Mucosa of descending colon (tissue), 3 donors: ENCODE measurements around the gene SH2D2A. TPM values are rescaled to one million over a fixed set of nuclear protein-coding genes. Genes with fewer than 3 reads are reported as not detected.

Experiments
- ATAC-seq: fragments of 200-7000 bp; cut with Tn5 transposase; one replicate; pipeline ENCODE4 v1.9.1; 2020; ENCODE audit warnings: mild to moderate bottlenecking, moderate library complexity
- DNase-seq, 3 donors: peaks; one replicate each; pipeline ENCODE4 v3.0.0-alpha.2; 2020
- H3K36me3 ChIP-seq: fragments of 200-600 bp; one replicate; pipeline ENCODE4 v1.8.0; 2021; ENCODE audit warnings: low read depth, mild to moderate bottlenecking
- H3K4me1 ChIP-seq: fragments of 200-600 bp; one replicate; pipeline ENCODE4 v1.8.0; 2021; ENCODE audit warnings: low read depth, mild to moderate bottlenecking
- H3K4me3 ChIP-seq: fragments of 200-600 bp; one replicate; pipeline ENCODE4 v1.8.0; 2021; ENCODE audit warnings: mild to moderate bottlenecking
- H3K9me3 ChIP-seq: fragments of 200-600 bp; one replicate; pipeline ENCODE4 v1.8.0; 2021; ENCODE audit warnings: mild to moderate bottlenecking
- CTCF ChIP-seq: fragments of 200-600 bp; IDR thresholded peaks from one replicate; pipeline ENCODE4 v1.8.0; 2022; ENCODE audit warnings: antibody characterized with exemption, mild to moderate bottlenecking
- intact Hi-C, 2 donors: fragments of 100-400 bp; cut with DNase I in 1 of 2; cut with micrococcal nuclease in 1 of 2; formaldehyde crosslinking; loops; one replicate each; pipeline versions ENCODE4 v1.11.0 to v1.11.1; 2022; cut with DNase I, micrococcal nuclease
- total RNA-seq, 3 donors: library from RNA; stranded (reverse); fragmentation: NEBNext Ultra II Directional in 2 of 3; extraction: Animal tissue kit (Norgen Biotek cat#: 25700) in 2 of 3; gene quantifications; one replicate each; pipeline versions ENCODE4 v1.2.1 to v1.2.4, GENCODE V29; 2021 to 2023
- donor health status: DM: no; HTN: no; CAD: no; lungs with moderate emphysema.
- donor health status: DM: no; HTN: no; CAD: no.
- donor health status: DM: no; HTN: yes; CAD: no.

The SH2D2A gene
- total RNA-seq, 3 donors from 2014 or later = 2.9 to 3.3 (median 3.1) TPM

- no peak overlapping the region for H3K4me3 ChIP-seq
- no peak for ATAC-seq
- no peaks in the 10 kb centered on the region for H3K36me3 ChIP-seq
- intact Hi-C loops = no loop called here
- no peaks in the 10 kb centered on the region for H3K4me1 ChIP-seq
- DNase-seq = no peak
- no peak for TF ChIP-seq CTCF
- no peaks in the 10 kb centered on the region for H3K9me3 ChIP-seq
Measured at GRCh38 chr1:156844102-156844501, 27.5 kb upstream of the SH2D2A start.

GRCh38 chr1:156842618-156843300 lies 26.1 kb upstream of the SH2D2A start:
- no peaks in the 10 kb centered on the region for H3K9me3 ChIP-seq
- H3K36me3 ChIP-seq = no peaks in the 10 kb centered on the region
- intact Hi-C loops = no loop called here
- ATAC-seq = no peak
- H3K4me3 ChIP-seq = no peak overlapping the region
- H3K4me1 ChIP-seq = no peaks in the 10 kb centered on the region
- no peak for DNase-seq
- TF ChIP-seq CTCF = no peak

GRCh38 chr1:156841295-156841855 lies 24.7 kb upstream of the SH2D2A start:
- TF ChIP-seq CTCF = no peak
- intact Hi-C loops = no loop called here
- no peak for ATAC-seq

GRCh38 chr1:156840898-156841279 lies 24.2 kb upstream of the SH2D2A start:
- ATAC-seq (no peak), DNase-seq (no peak)
- H3K4me1 ChIP-seq = no peaks in the 10 kb centered on the region
- H3K9me3 ChIP-seq = no peaks in the 10 kb centered on the region
- H3K36me3 ChIP-seq = no peaks in the 10 kb centered on the region
- H3K4me3 ChIP-seq = no peak overlapping the region
- no peak for TF ChIP-seq CTCF
- intact Hi-C loops = no loop called here

More at GRCh38 chr1:156841295-156841855, 24.7 kb upstream of the SH2D2A start:
- Histone ChIP-seq H3K36me3 (no peaks in the 10 kb centered on the region), H3K4me3 (no peak overlapping the region), H3K9me3 (no peaks in the 10 kb centered on the region), H3K4me1 (no peaks in the 10 kb centered on the region)
- no peak for DNase-seq

- intact Hi-C loops = no loop called here
- Histone ChIP-seq H3K4me3 (no peak overlapping the region), H3K9me3 (no peaks in the 10 kb centered on the region), H3K4me1 (no peaks in the 10 kb centered on the region), H3K36me3 (no peaks in the 10 kb centered on the region)
- no peak for TF ChIP-seq CTCF
- no peak for ATAC-seq
- DNase-seq = no peak
Measured at GRCh38 chr1:156840186-156840897, 23.7 kb upstream of the SH2D2A start.
